K562 (cell line): Measurements from ENCODE around the gene LMLN.

Experiments used
- BDP1 ChIP-seq: IDR thresholded peaks from 3 replicates; pipeline ENCODE4 v1.6.1; 2011; ENCODE audit not compliant: insufficient read length, insufficient read depth
- CREB5 ChIP-seq: fragments of 250-450 bp; sonication (Bioruptor Pico); IDR thresholded peaks from 2 replicates; pipeline ENCODE4 v1.5.0; 2020; ENCODE audit warnings: mild to moderate bottlenecking
- CTCF ChIP-seq, 3 experiments: IDR thresholded peaks in 2 of 3; conservative IDR thresholded peaks in 1 of 3; 2 replicates each; pipeline ENCODE4 v1.5.1; 2011 to 2012; ENCODE audit warnings: low read length in 3 of 3, mild to moderate bottlenecking in 3 of 3, control low read depth in 2 of 3, improper control_type of control experiment in 1 of 3, inconsistent platforms in 1 of 3, low read depth in 1 of 3, mixed read lengths in 1 of 3, moderate library complexity in 1 of 3; ENCODE audit not compliant: insufficient read depth in 2 of 3
- ELF1 ChIP-seq: fragments of 200-800 bp; sonication (Bioruptor generic); IDR thresholded peaks from 2 replicates; pipeline ENCODE4 v1.6.1; 2016; ENCODE audit warnings: missing genetic modification characterization, missing compliant biosample characterization
- HCFC1 ChIP-seq: IDR thresholded peaks from 2 replicates; pipeline ENCODE4 v1.6.1; 2012; ENCODE audit warnings: low read depth, low read length, improper control_type of control experiment
- LCOR ChIP-seq: sonication (generic); formaldehyde crosslinking; IDR thresholded peaks from 2 replicates; pipeline ENCODE4 v1.8.0; 2022; ENCODE audit warnings: mild to moderate bottlenecking, missing genetic modification reagents
- NRF1 ChIP-seq, 2 experiments: fragments of 450-650 bp; IDR thresholded peaks in 1 of 2; conservative IDR thresholded peaks in 1 of 2; 2 replicates each; pipeline ENCODE4 v1.6.1; 2014; ENCODE audit warnings: mild to moderate bottlenecking in 2 of 2
- REST ChIP-seq, 2 experiments: fragments of 450-650 bp; formaldehyde crosslinking in 1 of 2; IDR thresholded peaks; 2 replicates each; pipeline versions ENCODE4 v1.4.0 to v1.6.1; 2014 to 2020; ENCODE audit warnings: mild to moderate bottlenecking in 2 of 2, borderline replicate concordance in 1 of 2, low read depth in 1 of 2
- SREBF1 ChIP-seq: fragments of 150-350 bp; IDR thresholded peaks from 2 replicates; pipeline ENCODE4 v1.6.1; 2014; ENCODE audit warnings: antibody characterized with exemption, low read depth, low read length, borderline replicate concordance
- U2AF1 ChIP-seq: fragments of 200-400 bp; formaldehyde crosslinking; optimal IDR thresholded peaks from 2 replicates; pipeline ENCODE3; 2017; ENCODE audit warnings: mild to moderate bottlenecking, low read depth, low read length, moderate library complexity
- ZBTB8A ChIP-seq: fragments of 450-650 bp; IDR thresholded peaks from 2 replicates; pipeline ENCODE4 v1.6.1; 2018; ENCODE audit warnings: mild to moderate bottlenecking, moderate library complexity; ENCODE audit not compliant: partially characterized antibody

DNA sequence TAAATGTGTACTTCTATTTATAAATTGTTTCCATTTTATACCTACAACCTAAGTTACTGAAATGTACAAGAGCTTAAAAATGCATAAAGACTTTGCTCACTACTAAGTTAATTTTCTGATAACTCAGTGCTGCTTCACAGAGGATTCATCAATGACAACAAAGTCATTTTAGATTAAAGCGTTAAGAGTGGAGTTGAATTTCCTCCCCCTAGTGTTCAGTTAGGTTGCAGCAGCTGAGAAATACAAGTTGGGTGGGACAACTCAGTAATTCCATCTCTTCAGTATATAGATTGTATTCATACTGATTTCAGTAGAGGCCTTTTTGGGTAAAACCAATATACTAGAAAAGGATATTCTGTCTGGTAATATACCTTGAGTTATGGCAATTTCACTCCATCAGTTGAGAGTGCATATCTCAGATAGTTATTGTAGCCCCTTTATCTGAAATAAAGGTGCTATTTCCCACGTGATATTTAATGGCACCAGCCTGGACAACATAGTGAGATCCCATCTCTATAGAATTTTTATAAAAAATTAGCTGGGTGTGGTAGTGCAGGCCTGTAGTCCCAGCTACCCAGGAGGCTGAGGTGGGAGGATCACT lies 17.0 kb upstream of the LMLN start:
- TF ChIP-seq CREB5 (CRISPR knock-in tag) (no peak), HCFC1 (no peak), ELF1 (tag) (no peak), ZBTB8A (no peak), LCOR (CRISPR knock-in tag) (no peak), CTCF (IDR thresholded peaks at IDR 0.05 in 2 of 3, conservative IDR thresholded peaks at IDR 0.05 in 1 of 3; ENCODE audit: insufficient read depth in 2 of 3, low read depth in 1 of 3, low read length in 3 of 3) (peak; percentile 61 to 78 (median 75); a peak in 5 of 6 replicates), BDP1 (no peak), NRF1 (conservative IDR thresholded peaks at IDR 0.05 in 1 of 2, IDR thresholded peaks at IDR 0.05 in 1 of 2) (no peak), REST (IDR thresholded peaks at IDR 0.05; ENCODE audit: borderline replicate concordance) (peak; percentile 48; the same call in 1 of the 2 replicates), REST (CRISPR knock-in tag; IDR thresholded peaks at IDR 0.05; ENCODE audit: low read depth) (no peak), SREBF1 (no peak), U2AF1 (no peak)
